GM19240 (cell line): ENCODE data around the gene SLC9A1.

Experiments
- DNase-seq: peaks from one replicate; pipeline ENCODE4 v3.0.0; 2011; ENCODE audit warnings: low spot score; ENCODE audit not compliant: insufficient read length

Gene SLC9A1

GRCh38 chr1:27076803-27077202, 78.1 kb downstream of the SLC9A1 start:
- no peak for DNase-seq

GRCh38 chr1:27074175-27074780, 80.6 kb downstream of the SLC9A1 start:
- no peak for DNase-seq

GRCh38 chr1:27071049-27071416, 83.9 kb downstream of the SLC9A1 start:
- DNase-seq: no peak

GRCh38 chr1:27070390-27071048, 84.4 kb downstream of the SLC9A1 start:
- DNase-seq: no peak

GRCh38 chr1:27068922-27069321, 86.0 kb downstream of the SLC9A1 start:
- DNase-seq: no peak

- DNase-seq: no peak
Measured at GRCh38 chr1:27065999-27066630, 88.8 kb downstream of the SLC9A1 start.

- no peak for DNase-seq
Measured at GRCh38 chr1:27060891-27061290, 94.0 kb downstream of the SLC9A1 start.

- DNase-seq: no peak
Measured at GRCh38 chr1:27058966-27059669, 95.8 kb downstream of the SLC9A1 start.

- no peak for DNase-seq
Measured at GRCh38 chr1:27057801-27058625, 96.9 kb downstream of the SLC9A1 start.

GRCh38 chr1:27057389-27057788, 97.5 kb downstream of the SLC9A1 start:
- DNase-seq: no peak

- DNase-seq: no peak
Measured at GRCh38 chr1:27053977-27054753, 100.8 kb downstream of the SLC9A1 start.

- no peak for DNase-seq
Measured at GRCh38 chr1:27052527-27052926, 102.4 kb downstream of the SLC9A1 start.

- DNase-seq: no peak
Measured at GRCh38 chr1:27049607-27050006, 105.3 kb downstream of the SLC9A1 start.

- DNase-seq: no peak
Measured at GRCh38 chr1:27049100-27049499, 105.8 kb downstream of the SLC9A1 start.
